Neutrophil (primary cell): ENCODE results near the gene UBE2R2.
"Not testable (repeated sequence)": the region's sequence is repeated elsewhere in the genome, so short reads cannot be mapped to it uniquely, and the experiment has no call there.

Experiments
- H3K27ac ChIP-seq: fragments of 200-600 bp; sonication (generic); 2 replicates; pipeline ENCODE4 v1.5.1; 2016; ENCODE audit warnings: mild to moderate bottlenecking, moderate library complexity
- H3K27me3 ChIP-seq: fragments of 200-600 bp; sonication (generic); 2 replicates; pipeline ENCODE4 v1.6.0; 2016; ENCODE audit warnings: mild to moderate bottlenecking
- H3K36me3 ChIP-seq: fragments of 200-600 bp; sonication (generic); 2 replicates; pipeline ENCODE4 v1.5.1; 2017
- H3K4me1 ChIP-seq, 2 experiments: fragments of 200-600 bp in 1 of 2; sonication (generic) in 1 of 2; 1 replicate in 1 of 2; 2 replicates in 1 of 2; pipeline versions ENCODE4 v1.5.1 to v1.6.1; 2013 to 2016; ENCODE audit warnings: low read depth in 1 of 2, low read length in 1 of 2, mild to moderate bottlenecking in 1 of 2, moderate library complexity in 1 of 2; ENCODE audit not compliant: control insufficient read depth in 1 of 2, insufficient read depth in 1 of 2
- H3K4me3 ChIP-seq, 2 experiments: fragments of 200-600 bp in 1 of 2; sonication (generic) in 1 of 2; 1 replicate in 1 of 2; 2 replicates in 1 of 2; pipeline ENCODE4 v1.5.1; 2013 to 2016; ENCODE audit warnings: low read depth in 1 of 2, low read length in 1 of 2, mild to moderate bottlenecking in 1 of 2, moderate library complexity in 1 of 2
- H3K9me3 ChIP-seq: fragments of 200-600 bp; sonication (generic); 2 replicates; pipeline ENCODE4 v1.5.1; 2016
- CTCF ChIP-seq: fragments of 200-600 bp; sonication (generic); IDR thresholded peaks from 2 replicates; pipeline ENCODE4 v1.5.1; 2016; ENCODE audit warnings: antibody characterized with exemption

Gene UBE2R2

GRCh38 chr9:33816327-33817252 is at the start of gene UBE2R2:
TSS of gene UBE2R2 (plus strand) at chr9:33817160. CDS start at chr9:33817758, 598 bp downstream.
- peak within 1 kb of the TSS; percentile 96 for H3K27ac ChIP-seq
- TF ChIP-seq CTCF: peak; percentile 25
- peak within 1 kb of the TSS; percentile 91 to 98 for H3K4me3 ChIP-seq
- H3K36me3 ChIP-seq: no peaks in the 10 kb centered on the region
- peaks cover 47 to 59% of the 10 kb centered on the region in 2 experiments for H3K4me1 ChIP-seq
- no peaks in the 10 kb centered on the region for H3K27me3 ChIP-seq
- no peaks in the 10 kb centered on the region for H3K9me3 ChIP-seq

- not testable (repeated sequence) for H3K27ac ChIP-seq, H3K9me3 ChIP-seq, H3K36me3 ChIP-seq, H3K27me3 ChIP-seq, H3K4me1 ChIP-seq, H3K4me3 ChIP-seq
These were observed 46.6 kb upstream of the UBE2R2 start for GRCh38 chr9:33770156-33770880.

- not testable (repeated sequence) for H3K4me1 ChIP-seq, H3K27ac ChIP-seq, H3K27me3 ChIP-seq, H3K4me3 ChIP-seq, H3K9me3 ChIP-seq, H3K36me3 ChIP-seq
These were observed 43.8 kb upstream of the UBE2R2 start for GRCh38 chr9:33773135-33773534.

- H3K36me3 ChIP-seq, H3K27me3 ChIP-seq, H3K27ac ChIP-seq, H3K9me3 ChIP-seq, H3K4me1 ChIP-seq, H3K4me3 ChIP-seq: not testable (repeated sequence)
These were observed 42.8 kb upstream of the UBE2R2 start for GRCh38 chr9:33774074-33774659.

- H3K4me1 ChIP-seq: peaks cover 0 to 4% of the 10 kb centered on the region in 2 experiments
- no peak for TF ChIP-seq CTCF
- H3K9me3 ChIP-seq: no peaks in the 10 kb centered on the region
These were observed 40.4 kb upstream of the UBE2R2 start for GRCh38 chr9:33776578-33776977.

GRCh38 chr9:33778700-33779351 is 38.1 kb upstream of the UBE2R2 start:
- H3K4me3 ChIP-seq: no peak overlapping the region
- peaks cover 0 to 4% of the 10 kb centered on the region in 2 experiments for H3K4me1 ChIP-seq
- peak; percentile 83 for TF ChIP-seq CTCF
- H3K9me3 ChIP-seq: no peaks in the 10 kb centered on the region
- no peak overlapping the region for H3K27ac ChIP-seq
- H3K27me3 ChIP-seq: no peaks in the 10 kb centered on the region
- no peaks in the 10 kb centered on the region for H3K36me3 ChIP-seq

More at GRCh38 chr9:33776578-33776977, 40.4 kb upstream of the UBE2R2 start:
- no peak overlapping the region for H3K27ac ChIP-seq
- no peaks in the 10 kb centered on the region for H3K36me3 ChIP-seq
- H3K4me3 ChIP-seq: no peak overlapping the region
- no peaks in the 10 kb centered on the region for H3K27me3 ChIP-seq
